Gastrocnemius medialis (tissue), 4 donors: ENCODE data around the gene RAB34. TPM values are rescaled to one million over a fixed set of nuclear protein-coding genes. Genes with fewer than 3 reads are reported as not detected.

Experiments used
- ATAC-seq, 2 donors: fragments of 150-250 bp; one replicate each; pipeline ENCODE4 v1.9.1; 2016
- DNase-seq, 2 donors: peaks; one replicate each; pipeline ENCODE4 v3.0.0-alpha.2; 2019
- H3K27ac ChIP-seq, 4 donors: fragments of 200-600 bp; sonication (generic); 1 replicate in 1 of 4; 2 replicates in 3 of 4; pipeline ENCODE4 v1.5.1; 2016 to 2018; ENCODE audit warnings: mild to moderate bottlenecking in 2 of 4, moderate library complexity in 1 of 4
- H3K27me3 ChIP-seq, 3 donors: fragments of 200-600 bp; sonication (generic) in 2 of 3; 1 replicate in 1 of 3; 2 replicates in 2 of 3; pipeline versions ENCODE4 v1.5.1 to v1.6.0; 2016 to 2019; ENCODE audit warnings: mild to moderate bottlenecking in 1 of 3, moderate library complexity in 1 of 3
- H3K36me3 ChIP-seq, 2 donors: fragments of 200-600 bp; sonication (generic) in 1 of 2; one replicate each; pipeline ENCODE4 v1.5.1; 2017 to 2018
- H3K4me1 ChIP-seq, 2 donors: fragments of 200-600 bp; sonication (generic) in 1 of 2; one replicate each; pipeline ENCODE4 v1.5.1; 2016 to 2017; ENCODE audit warnings: mild to moderate bottlenecking in 2 of 2
- H3K4me3 ChIP-seq, 4 donors: fragments of 200-600 bp; sonication (generic) in 3 of 4; 1 replicate in 1 of 4; 2 replicates in 3 of 4; pipeline ENCODE4 v1.5.1; 2016 to 2019; ENCODE audit warnings: mild to moderate bottlenecking in 2 of 4
- H3K9me3 ChIP-seq, 3 donors: fragments of 200-600 bp; sonication (generic) in 2 of 3; 1 replicate in 1 of 3; 2 replicates in 2 of 3; pipeline ENCODE4 v1.5.1; 2016 to 2019
- POLR2A ChIP-seq, 2 donors: fragments of 450-650 bp; IDR thresholded peaks; one replicate each; pipeline ENCODE4 v1.6.1; 2017; ENCODE audit warnings: antibody characterized with exemption in 2 of 2, mild to moderate bottlenecking in 2 of 2, moderate library complexity in 2 of 2
- in situ Hi-C, 4 donors: fragments of 200-750 bp; cut with MboI; loops; one replicate each; pipeline versions ENCODE4 v1.15.0 to v1.8.0; 2017; ENCODE audit warnings: low sequenced_read_pairs in 4 of 4
- intact Hi-C: fragments of 100-400 bp; cut with DNase I; formaldehyde crosslinking; loops from one replicate; pipeline ENCODE4 v1.15.1; 2023; ENCODE audit warnings: low total_unique reads
- total RNA-seq, 4 donors: library from RNA; depleted of rRNA; stranded (reverse); fragments of >200 nt; gene quantifications; one replicate each; pipeline versions ENCODE4 v1.1.0 to v1.2.3, GENCODE V29; 2016
- TF ChIP-seq, protein P1 (sequence below), 5 experiments: fragments of 450-650 bp in 3 of 5; fragments of 200-600 bp in 2 of 5; sonication (generic) in 2 of 5; IDR thresholded peaks in 4 of 5; conservative IDR thresholded peaks in 1 of 5; 1 replicate in 4 of 5; 2 replicates in 1 of 5; pipeline ENCODE4 v1.5.1; 2016 to 2019; ENCODE audit warnings: antibody characterized with exemption in 5 of 5, mild to moderate bottlenecking in 3 of 5, moderate library complexity in 3 of 5

Gene RAB34
- total RNA-seq, 4 donors from 2014 or later = 14.9 to 53.3 (median 32.7) TPM

DNA sequence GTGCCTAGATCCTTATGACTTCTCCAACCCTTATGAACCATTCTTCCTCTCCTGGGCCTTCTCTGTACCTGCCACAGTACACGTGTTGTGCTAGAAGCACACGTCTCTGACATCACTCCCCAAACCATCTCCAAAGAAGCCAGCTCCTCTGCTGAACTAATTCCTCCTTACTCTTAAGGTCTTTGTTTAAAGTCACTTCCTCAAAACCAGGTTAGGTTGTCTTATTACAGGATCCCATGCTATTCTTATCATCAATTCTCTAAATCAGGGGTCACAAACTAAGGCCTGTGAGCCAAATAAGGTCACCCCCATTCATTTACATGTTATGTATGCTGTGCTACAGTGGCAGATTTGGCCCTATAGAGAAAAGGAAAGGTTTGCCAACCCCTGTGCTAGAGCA is 51.7 kb downstream of the RAB34 start:
- Histone ChIP-seq H3K4me1 (peaks cover 26 to 36% of the 10 kb centered on the region in 2 donors), H3K4me3 (no peak overlapping the region), H3K27me3 (no peaks in the 10 kb centered on the region), H3K9me3 (no peaks in the 10 kb centered on the region), H3K36me3 (peaks cover 0 to 20% of the 10 kb centered on the region in 2 donors), H3K27ac (no peak overlapping the region)
- ATAC-seq (no peak), DNase-seq (no peak)
- intact Hi-C loops (no loop called here), in situ Hi-C loops (loop anchor here in 1 of 4 donors (25.0 kb wide), 1 partner anchor 104 kb away; the partner anchor contains the start of genes PIGS and UNC119)
- TF ChIP-seq POLR2A (IDR thresholded peaks at IDR 0.05) = no peak
- TF ChIP-seq, protein P1, sequence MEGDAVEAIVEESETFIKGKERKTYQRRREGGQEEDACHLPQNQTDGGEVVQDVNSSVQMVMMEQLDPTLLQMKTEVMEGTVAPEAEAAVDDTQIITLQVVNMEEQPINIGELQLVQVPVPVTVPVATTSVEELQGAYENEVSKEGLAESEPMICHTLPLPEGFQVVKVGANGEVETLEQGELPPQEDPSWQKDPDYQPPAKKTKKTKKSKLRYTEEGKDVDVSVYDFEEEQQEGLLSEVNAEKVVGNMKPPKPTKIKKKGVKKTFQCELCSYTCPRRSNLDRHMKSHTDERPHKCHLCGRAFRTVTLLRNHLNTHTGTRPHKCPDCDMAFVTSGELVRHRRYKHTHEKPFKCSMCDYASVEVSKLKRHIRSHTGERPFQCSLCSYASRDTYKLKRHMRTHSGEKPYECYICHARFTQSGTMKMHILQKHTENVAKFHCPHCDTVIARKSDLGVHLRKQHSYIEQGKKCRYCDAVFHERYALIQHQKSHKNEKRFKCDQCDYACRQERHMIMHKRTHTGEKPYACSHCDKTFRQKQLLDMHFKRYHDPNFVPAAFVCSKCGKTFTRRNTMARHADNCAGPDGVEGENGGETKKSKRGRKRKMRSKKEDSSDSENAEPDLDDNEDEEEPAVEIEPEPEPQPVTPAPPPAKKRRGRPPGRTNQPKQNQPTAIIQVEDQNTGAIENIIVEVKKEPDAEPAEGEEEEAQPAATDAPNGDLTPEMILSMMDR (IDR thresholded peaks at IDR 0.05 in 4 of 5, conservative IDR thresholded peaks at IDR 0.05 in 1 of 5) = no peak

Other genes with a start within 250 kb of the RAB34 start
- gene SLC13A2, start 244.2 kb downstream of the RAB34 start, total RNA-seq = under 1 TPM in 1 of 4 donors, not detected in 3; 0.34 TPM
- gene FOXN1, start 211.5 kb downstream of the RAB34 start, total RNA-seq = not detected
- gene UNC119, start 165.2 kb downstream of the RAB34 start, total RNA-seq = 10 to 100 TPM in 1 of 4 donors, 1 to 10 TPM in 3; 3.1 to 10.2 (median 6.3) TPM
- 10 to 100 TPM; 25.0 to 63.0 (median 50.0) TPM for gene PIGS, start 146.3 kb downstream of the RAB34 start, total RNA-seq
- gene ALDOC, start 141.0 kb downstream of the RAB34 start, total RNA-seq = 1 to 10 TPM in 3 of 4 donors, under 1 TPM in 1; 0.87 to 7.0 (median 3.3) TPM
- gene SPAG5, start 118.8 kb downstream of the RAB34 start, total RNA-seq = 1 to 10 TPM in 2 of 4 donors, under 1 TPM in 2; 0.41 to 1.5 (median 0.96) TPM
- 10 to 100 TPM in 1 of 4 donors, 1 to 10 TPM in 3; 1.8 to 10.1 (median 2.8) TPM for gene RSKR, start 103.7 kb downstream of the RAB34 start, total RNA-seq
- 10 to 100 TPM; 71.6 to 93.4 (median 81.0) TPM for gene BLTP2, start 72.7 kb downstream of the RAB34 start, total RNA-seq
- gene SDF2, start 56.0 kb downstream of the RAB34 start, total RNA-seq = 10 to 100 TPM; 23.6 to 36.4 (median 28.4) TPM
- gene SUPT6H, start 55.7 kb downstream of the RAB34 start, total RNA-seq = 10 to 100 TPM; 48.3 to 81.9 (median 64.8) TPM
- gene PROCA1, start 6.0 kb downstream of the RAB34 start, total RNA-seq = 1 to 10 TPM in 1 of 4 donors, under 1 TPM in 2, not detected in 1; 0.42 to 1.6 (median 0.49) TPM
- gene RPL23A, start 2.1 kb upstream of the RAB34 start, total RNA-seq = 100 to 1,000 TPM; 434 to 647 (median 533) TPM
- under 1 TPM in 3 of 4 donors, not detected in 1; 0.46 to 0.82 (median 0.75) TPM for gene TLCD1, start 8.4 kb upstream of the RAB34 start, total RNA-seq
- gene NEK8, start 10.9 kb upstream of the RAB34 start, total RNA-seq = 1 to 10 TPM; 1.3 to 8.1 (median 1.9) TPM
- 1 to 10 TPM; 2.0 to 6.4 (median 3.8) TPM for gene TRAF4, start 26.1 kb upstream of the RAB34 start, total RNA-seq
- gene FAM222B, start 124.9 kb upstream of the RAB34 start, total RNA-seq = 10 to 100 TPM; 36.2 to 82.6 (median 66.8) TPM
- 10 to 100 TPM; 35.1 to 69.2 (median 64.1) TPM for gene ERAL1, start 137.1 kb upstream of the RAB34 start, total RNA-seq
- 10 to 100 TPM; 15.3 to 37.9 (median 28.4) TPM for gene FLOT2, start 179.9 kb upstream of the RAB34 start, total RNA-seq
- 1 to 10 TPM in 3 of 4 donors, under 1 TPM in 1; 0.25 to 3.7 (median 2.4) TPM for gene DHRS13, start 185.2 kb upstream of the RAB34 start, total RNA-seq
- 10 to 100 TPM; 22.1 to 37.3 (median 24.2) TPM for gene PHF12, start 233.7 kb upstream of the RAB34 start, total RNA-seq